Liver (tissue), 3 donors: ENCODE measurements around the gene EPHA5.

Experiments
- EGR1 ChIP-seq, 2 donors: IDR thresholded peaks; 2 replicates each; pipeline ENCODE4 v1.6.1; 2016 to 2018; ENCODE audit warnings: antibody characterized with exemption in 2 of 2, low read depth in 2 of 2
- GABPA ChIP-seq, 2 donors: IDR thresholded peaks in 1 of 2; conservative IDR thresholded peaks in 1 of 2; 2 replicates each; pipeline ENCODE4 v1.6.1; 2016; ENCODE audit warnings: antibody characterized with exemption in 2 of 2, mild to moderate bottlenecking in 1 of 2, moderate library complexity in 1 of 2
- HNF4G ChIP-seq: IDR thresholded peaks from 2 replicates; pipeline ENCODE4 v1.6.1; 2016; ENCODE audit warnings: antibody characterized with exemption
- RAD21 ChIP-seq, 2 donors: IDR thresholded peaks; 2 replicates each; pipeline ENCODE4 v1.6.1; 2016; ENCODE audit warnings: antibody characterized with exemption in 2 of 2, mild to moderate bottlenecking in 2 of 2
- RXRA ChIP-seq, 2 donors: IDR thresholded peaks; 2 replicates each; pipeline ENCODE4 v1.6.1; 2017 to 2018; ENCODE audit warnings: antibody characterized with exemption in 2 of 2, mild to moderate bottlenecking in 1 of 2
- SP1 ChIP-seq: IDR thresholded peaks from 2 replicates; pipeline ENCODE4 v1.6.1; 2018; ENCODE audit warnings: antibody characterized with exemption, mild to moderate bottlenecking
- TAF1 ChIP-seq: conservative IDR thresholded peaks from 2 replicates; pipeline ENCODE4 v1.6.1; 2016; ENCODE audit warnings: antibody characterized with exemption, mild to moderate bottlenecking
- YY1 ChIP-seq: IDR thresholded peaks from 2 replicates; pipeline ENCODE4 v1.6.1; 2016; ENCODE audit warnings: antibody characterized with exemption, mild to moderate bottlenecking
- TF ChIP-seq, protein P1 (sequence below): fragments of 150-350 bp; IDR thresholded peaks from 2 replicates; pipeline ENCODE4 v1.5.1; 2017; ENCODE audit warnings: improper control_type of control experiment, low read depth, low read length; ENCODE audit not compliant: missing input control
- TF ChIP-seq, protein P2 (sequence below): IDR thresholded peaks from 2 replicates; pipeline ENCODE4 v1.6.1; 2016; ENCODE audit warnings: antibody characterized with exemption
- TF ChIP-seq, protein P3 (sequence below): IDR thresholded peaks from 2 replicates; pipeline ENCODE4 v1.6.1; 2016; ENCODE audit warnings: antibody characterized with exemption
- TF ChIP-seq, protein P4 (sequence below): IDR thresholded peaks from 2 replicates; pipeline ENCODE4 v1.6.1; 2016; ENCODE audit warnings: antibody characterized with exemption
- donor health status: healthy.
- donor health status: healthy.

DNA sequence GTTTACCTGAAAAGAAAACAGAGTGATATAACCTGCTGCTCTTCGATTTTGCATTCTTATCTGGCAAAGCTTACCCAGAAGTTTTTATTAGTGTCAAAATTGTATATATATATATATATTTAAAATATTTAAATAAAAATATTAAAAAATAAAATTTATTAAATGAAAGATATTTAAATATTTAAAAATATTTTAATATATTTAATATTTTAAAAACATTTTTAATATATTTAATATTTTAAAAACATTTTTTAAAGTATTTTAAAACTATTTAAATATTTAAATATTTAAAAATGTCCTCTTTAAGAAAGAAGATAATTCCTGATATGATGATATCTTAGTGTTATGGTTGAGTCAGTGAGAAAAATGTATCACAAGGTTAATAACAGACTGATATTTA is 317.2 kb downstream of the EPHA5 start:
- TF ChIP-seq, protein P1, sequence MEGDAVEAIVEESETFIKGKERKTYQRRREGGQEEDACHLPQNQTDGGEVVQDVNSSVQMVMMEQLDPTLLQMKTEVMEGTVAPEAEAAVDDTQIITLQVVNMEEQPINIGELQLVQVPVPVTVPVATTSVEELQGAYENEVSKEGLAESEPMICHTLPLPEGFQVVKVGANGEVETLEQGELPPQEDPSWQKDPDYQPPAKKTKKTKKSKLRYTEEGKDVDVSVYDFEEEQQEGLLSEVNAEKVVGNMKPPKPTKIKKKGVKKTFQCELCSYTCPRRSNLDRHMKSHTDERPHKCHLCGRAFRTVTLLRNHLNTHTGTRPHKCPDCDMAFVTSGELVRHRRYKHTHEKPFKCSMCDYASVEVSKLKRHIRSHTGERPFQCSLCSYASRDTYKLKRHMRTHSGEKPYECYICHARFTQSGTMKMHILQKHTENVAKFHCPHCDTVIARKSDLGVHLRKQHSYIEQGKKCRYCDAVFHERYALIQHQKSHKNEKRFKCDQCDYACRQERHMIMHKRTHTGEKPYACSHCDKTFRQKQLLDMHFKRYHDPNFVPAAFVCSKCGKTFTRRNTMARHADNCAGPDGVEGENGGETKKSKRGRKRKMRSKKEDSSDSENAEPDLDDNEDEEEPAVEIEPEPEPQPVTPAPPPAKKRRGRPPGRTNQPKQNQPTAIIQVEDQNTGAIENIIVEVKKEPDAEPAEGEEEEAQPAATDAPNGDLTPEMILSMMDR = no peak
- TF ChIP-seq GABPA (IDR thresholded peaks at IDR 0.05 in 1 of 2, conservative IDR thresholded peaks at IDR 0.05 in 1 of 2) (no peak), SP1 (no peak), TAF1 (no peak), HNF4G (no peak), EGR1 (IDR thresholded peaks at IDR 0.05; ENCODE audit: low read depth in 2 of 2) (no peak), RAD21 (IDR thresholded peaks at IDR 0.05) (no peak), RXRA (IDR thresholded peaks at IDR 0.05) (no peak), YY1 (no peak)
- TF ChIP-seq, protein P2, sequence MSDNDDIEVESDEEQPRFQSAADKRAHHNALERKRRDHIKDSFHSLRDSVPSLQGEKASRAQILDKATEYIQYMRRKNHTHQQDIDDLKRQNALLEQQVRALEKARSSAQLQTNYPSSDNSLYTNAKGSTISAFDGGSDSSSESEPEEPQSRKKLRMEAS = no peak
- TF ChIP-seq, protein P3, sequence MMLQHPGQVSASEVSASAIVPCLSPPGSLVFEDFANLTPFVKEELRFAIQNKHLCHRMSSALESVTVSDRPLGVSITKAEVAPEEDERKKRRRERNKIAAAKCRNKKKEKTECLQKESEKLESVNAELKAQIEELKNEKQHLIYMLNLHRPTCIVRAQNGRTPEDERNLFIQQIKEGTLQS = no peak
- TF ChIP-seq, protein P4, sequence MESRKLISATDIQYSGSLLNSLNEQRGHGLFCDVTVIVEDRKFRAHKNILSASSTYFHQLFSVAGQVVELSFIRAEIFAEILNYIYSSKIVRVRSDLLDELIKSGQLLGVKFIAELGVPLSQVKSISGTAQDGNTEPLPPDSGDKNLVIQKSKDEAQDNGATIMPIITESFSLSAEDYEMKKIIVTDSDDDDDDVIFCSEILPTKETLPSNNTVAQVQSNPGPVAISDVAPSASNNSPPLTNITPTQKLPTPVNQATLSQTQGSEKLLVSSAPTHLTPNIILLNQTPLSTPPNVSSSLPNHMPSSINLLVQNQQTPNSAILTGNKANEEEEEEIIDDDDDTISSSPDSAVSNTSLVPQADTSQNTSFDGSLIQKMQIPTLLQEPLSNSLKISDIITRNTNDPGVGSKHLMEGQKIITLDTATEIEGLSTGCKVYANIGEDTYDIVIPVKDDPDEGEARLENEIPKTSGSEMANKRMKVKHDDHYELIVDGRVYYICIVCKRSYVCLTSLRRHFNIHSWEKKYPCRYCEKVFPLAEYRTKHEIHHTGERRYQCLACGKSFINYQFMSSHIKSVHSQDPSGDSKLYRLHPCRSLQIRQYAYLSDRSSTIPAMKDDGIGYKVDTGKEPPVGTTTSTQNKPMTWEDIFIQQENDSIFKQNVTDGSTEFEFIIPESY = no peak
